ENCODE measurements around the gene MAGI1. TPM values are rescaled to one million over a fixed set of nuclear protein-coding genes. Genes with fewer than 3 reads are reported as not detected.

Gene MAGI1
- polyA plus RNA-seq, 1 of the 3 experiments (the other 2 are of a cell fraction), result 10.3 TPM

DNA sequence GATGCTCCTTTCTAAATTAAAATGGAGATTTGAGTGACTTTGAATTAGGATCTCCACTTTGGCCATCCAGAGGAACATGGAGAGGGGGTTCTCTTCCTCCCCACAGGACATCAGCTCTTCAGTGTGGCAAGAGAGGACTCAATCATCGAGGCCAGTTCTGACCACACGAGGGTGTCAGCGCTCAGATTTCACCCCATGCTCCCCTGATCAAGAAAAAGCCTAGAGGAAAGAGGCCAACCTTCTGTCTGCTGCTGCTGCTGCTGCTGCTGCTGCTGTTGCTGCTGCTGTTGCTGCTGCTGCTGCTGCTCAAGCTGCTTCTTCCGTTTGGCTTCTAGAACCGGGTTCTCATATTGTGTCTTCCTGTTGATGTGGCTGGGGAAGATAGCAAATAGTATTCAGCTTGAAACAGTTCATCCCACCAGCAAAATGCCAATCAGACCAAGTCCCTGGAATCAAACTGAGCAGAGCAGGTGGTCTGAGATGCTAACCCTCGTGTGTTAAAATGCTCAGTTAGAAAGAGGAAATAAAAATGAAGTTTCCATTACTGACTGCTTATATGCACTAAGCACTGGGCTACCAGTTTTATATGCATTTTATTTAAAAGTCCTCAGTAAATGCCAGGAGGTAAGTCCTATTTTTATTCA lies 599.0 kb downstream of the MAGI1 start:
- POLR2A ChIA-PET, result interaction anchor here (0.6 to 0.9 kb wide), 3 partner anchors 156 to 745 kb away, joined by 3 to 4 read pairs (median 3); no protein-coding TSS in a partner anchor
- peak; percentile 60 for DNase-seq
- H3K9ac ChIP-seq, result no peak overlapping the region
- H4K20me1 ChIP-seq (ENCODE audit: insufficient read depth), result no peaks in the 10 kb centered on the region
- H3K27me3 ChIP-seq (ENCODE audit: insufficient read depth), result no peaks in the 10 kb centered on the region
- no peak overlapping the region; a peak in 1 of 4 replicates for H3K4me3 ChIP-seq (ENCODE audit: low read depth in 2 of 2, low read length in 1 of 2)
- H3K9me2 ChIP-seq, result no peaks in the 10 kb centered on the region
- H2AFZ ChIP-seq (ENCODE audit: low read depth), result no peak overlapping the region
- no peaks in the 10 kb centered on the region for H3K9me3 ChIP-seq
- H3K4me2 ChIP-seq, result no peak overlapping the region
- H3K27ac ChIP-seq (ENCODE audit: low read depth in 2 of 2, low read length in 1 of 2), result peak overlapping the region in 1 of 2 experiments; percentile 28; a peak in 2 of 4 replicates
- peaks cover 0 to 11% of the 10 kb centered on the region in 2 experiments; a peak in 2 of 4 replicates for H3K4me1 ChIP-seq (ENCODE audit: control insufficient read depth in 1 of 2, insufficient read depth in 2 of 2, low read depth in 1 of 2, low read length in 1 of 2)
- WGBS (ENCODE audit: low lambda C conversion rate), result 17% methylated on average over 6 of the region's 6 CpGs
- no peak for TF ChIP-seq ELF1 (IDR thresholded peaks at IDR 0.05)
- 0 out of 2 replicates have a peak, but pooled peaks have one; percentile 12 for TF ChIP-seq GATA2 (CRISPR knock-in tag; IDR thresholded peaks at IDR 0.05)
- peak; percentile 92 for TF ChIP-seq RAD21 (IDR thresholded peaks at IDR 0.05; ENCODE audit: low read length)
- peak; percentile 53 for TF ChIP-seq FOXJ3 (CRISPR knock-in tag; IDR thresholded peaks at IDR 0.05)
- TF ChIP-seq SIN3A (IDR thresholded peaks at IDR 0.05; ENCODE audit: borderline replicate concordance, low read depth, low read length), result no peak
- TF ChIP-seq, protein P1, sequence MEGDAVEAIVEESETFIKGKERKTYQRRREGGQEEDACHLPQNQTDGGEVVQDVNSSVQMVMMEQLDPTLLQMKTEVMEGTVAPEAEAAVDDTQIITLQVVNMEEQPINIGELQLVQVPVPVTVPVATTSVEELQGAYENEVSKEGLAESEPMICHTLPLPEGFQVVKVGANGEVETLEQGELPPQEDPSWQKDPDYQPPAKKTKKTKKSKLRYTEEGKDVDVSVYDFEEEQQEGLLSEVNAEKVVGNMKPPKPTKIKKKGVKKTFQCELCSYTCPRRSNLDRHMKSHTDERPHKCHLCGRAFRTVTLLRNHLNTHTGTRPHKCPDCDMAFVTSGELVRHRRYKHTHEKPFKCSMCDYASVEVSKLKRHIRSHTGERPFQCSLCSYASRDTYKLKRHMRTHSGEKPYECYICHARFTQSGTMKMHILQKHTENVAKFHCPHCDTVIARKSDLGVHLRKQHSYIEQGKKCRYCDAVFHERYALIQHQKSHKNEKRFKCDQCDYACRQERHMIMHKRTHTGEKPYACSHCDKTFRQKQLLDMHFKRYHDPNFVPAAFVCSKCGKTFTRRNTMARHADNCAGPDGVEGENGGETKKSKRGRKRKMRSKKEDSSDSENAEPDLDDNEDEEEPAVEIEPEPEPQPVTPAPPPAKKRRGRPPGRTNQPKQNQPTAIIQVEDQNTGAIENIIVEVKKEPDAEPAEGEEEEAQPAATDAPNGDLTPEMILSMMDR (IDR thresholded peaks at IDR 0.05), result peak; percentile 69
- 0 out of 2 replicates have a peak, but pooled peaks have one; percentile 11 for TF ChIP-seq MXI1 (IDR thresholded peaks at IDR 0.05; ENCODE audit: low read depth, low read length)
- peak; percentile 89 for TF ChIP-seq SMC3 (IDR thresholded peaks at IDR 0.05; ENCODE audit: low read depth, low read length)
- peaks cover 25 to 27% of the 10 kb centered on the region in 2 experiments for H3K36me3 ChIP-seq (replicated peaks in 1 of 2; ENCODE audit: control insufficient read depth in 1 of 2, insufficient read depth in 2 of 2, low read length in 1 of 2)
- CTCF ChIA-PET, result interaction anchor here (0.5 to 6.9 kb wide), 92 partner anchors 8 to 950 kb away, joined by 3 to 139 read pairs (median 4); partner anchors contain the start of gene ADAMTS9
- H3K79me2 ChIP-seq (ENCODE audit: insufficient read depth), result no peaks in the 10 kb centered on the region
- no peaks in the 10 kb centered on the region for H3F3A ChIP-seq (replicated peaks; ENCODE audit: insufficient read depth)

GRCh38 chr3:65438612-65439011 lies 600.1 kb downstream of the MAGI1 start:
- peaks cover 0 to 12% of the 10 kb centered on the region in 2 experiments; a peak in 2 of 4 replicates for H3K4me1 ChIP-seq (ENCODE audit: control insufficient read depth in 1 of 2, insufficient read depth in 2 of 2, low read depth in 1 of 2, low read length in 1 of 2)
- H3K36me3 ChIP-seq (replicated peaks in 1 of 2; ENCODE audit: control insufficient read depth in 1 of 2, insufficient read depth in 2 of 2, low read length in 1 of 2), result peaks cover 25 to 28% of the 10 kb centered on the region in 2 experiments
- no peaks in the 10 kb centered on the region for H3K79me2 ChIP-seq (ENCODE audit: insufficient read depth)
- H3F3A ChIP-seq (replicated peaks; ENCODE audit: insufficient read depth), result no peaks in the 10 kb centered on the region
- no peak overlapping the region for H3K27ac ChIP-seq (ENCODE audit: low read depth in 2 of 2, low read length in 1 of 2)
- no peaks in the 10 kb centered on the region for H3K27me3 ChIP-seq (ENCODE audit: insufficient read depth)
- H3K4me3 ChIP-seq (ENCODE audit: low read depth in 2 of 2, low read length in 1 of 2), result no peak overlapping the region
- H3K9me3 ChIP-seq, result no peaks in the 10 kb centered on the region
- POLR2A ChIA-PET, result no interaction called here
- no peak overlapping the region for H2AFZ ChIP-seq (ENCODE audit: low read depth)
- no peak for DNase-seq
- H3K9me2 ChIP-seq, result no peaks in the 10 kb centered on the region
- no peaks in the 10 kb centered on the region for H4K20me1 ChIP-seq (ENCODE audit: insufficient read depth)
- no peak overlapping the region for H3K4me2 ChIP-seq
- CTCF ChIA-PET, result interaction anchor here (0.9 to 6.9 kb wide), 25 partner anchors 13 to 920 kb away, joined by 3 to 139 read pairs (median 5); partner anchors contain the start of gene ADAMTS9
- no peak overlapping the region for H3K9ac ChIP-seq
- WGBS (ENCODE audit: low lambda C conversion rate), result 97% methylated on average over 1 of the region's 1 CpG
- no peak for TF ChIP-seq MEF2A (IDR thresholded peaks at IDR 0.05; ENCODE audit: borderline replicate concordance, low read depth)
- TF ChIP-seq, protein P2, sequence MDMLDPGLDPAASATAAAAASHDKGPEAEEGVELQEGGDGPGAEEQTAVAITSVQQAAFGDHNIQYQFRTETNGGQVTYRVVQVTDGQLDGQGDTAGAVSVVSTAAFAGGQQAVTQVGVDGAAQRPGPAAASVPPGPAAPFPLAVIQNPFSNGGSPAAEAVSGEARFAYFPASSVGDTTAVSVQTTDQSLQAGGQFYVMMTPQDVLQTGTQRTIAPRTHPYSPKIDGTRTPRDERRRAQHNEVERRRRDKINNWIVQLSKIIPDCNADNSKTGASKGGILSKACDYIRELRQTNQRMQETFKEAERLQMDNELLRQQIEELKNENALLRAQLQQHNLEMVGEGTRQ (IDR thresholded peaks at IDR 0.05; ENCODE audit: borderline replicate concordance, low read depth, low read length), result no peak
- TF ChIP-seq JUND (IDR thresholded peaks at IDR 0.05), result no peak
- no peak for TF ChIP-seq GATA2 (CRISPR knock-in tag; IDR thresholded peaks at IDR 0.05)
- TF ChIP-seq SMC3 (IDR thresholded peaks at IDR 0.05; ENCODE audit: low read depth, low read length), result no peak
- no peak for TF ChIP-seq POLR2AphosphoS5 (IDR thresholded peaks at IDR 0.05; ENCODE audit: low read depth, low read length)
- no peak for TF ChIP-seq TCF12 (IDR thresholded peaks at IDR 0.05)
- no peak for TF ChIP-seq ZBTB33 (IDR thresholded peaks at IDR 0.05; ENCODE audit: borderline replicate concordance, low read depth)
- no peak for TF ChIP-seq FOSL2 (IDR thresholded peaks at IDR 0.05; ENCODE audit: borderline replicate concordance, low read depth)
- no peak for TF ChIP-seq NRF1 (IDR thresholded peaks at IDR 0.05; ENCODE audit: low read depth, low read length)
- no peak for TF ChIP-seq SIN3A (IDR thresholded peaks at IDR 0.05; ENCODE audit: borderline replicate concordance, low read depth, low read length)
- no peak for TF ChIP-seq RCOR1 (IDR thresholded peaks at IDR 0.05; ENCODE audit: low read length)
- TF ChIP-seq YY1 (IDR thresholded peaks at IDR 0.05; ENCODE audit: low read depth), result no peak
- TF ChIP-seq, protein P3, sequence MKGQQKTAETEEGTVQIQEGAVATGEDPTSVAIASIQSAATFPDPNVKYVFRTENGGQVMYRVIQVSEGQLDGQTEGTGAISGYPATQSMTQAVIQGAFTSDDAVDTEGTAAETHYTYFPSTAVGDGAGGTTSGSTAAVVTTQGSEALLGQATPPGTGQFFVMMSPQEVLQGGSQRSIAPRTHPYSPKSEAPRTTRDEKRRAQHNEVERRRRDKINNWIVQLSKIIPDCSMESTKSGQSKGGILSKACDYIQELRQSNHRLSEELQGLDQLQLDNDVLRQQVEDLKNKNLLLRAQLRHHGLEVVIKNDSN (IDR thresholded peaks at IDR 0.05; ENCODE audit: borderline replicate concordance, low read depth), result no peak
- TF ChIP-seq TEAD4 (IDR thresholded peaks at IDR 0.05; ENCODE audit: borderline replicate concordance, insufficient read depth), result no peak
- no peak for TF ChIP-seq PBX3 (IDR thresholded peaks at IDR 0.05)

Data from SK-N-SH (cell line).